GM19467 (cell line): ENCODE results near the gene EBLN1.

Source experiments
- ATAC-seq: cut with Tn5 transposase; IDR thresholded peaks from one replicate; pipeline ENCODE4 v1.9.1; 2021; ENCODE audit warnings: mild to moderate bottlenecking, moderate library complexity; ENCODE audit not compliant: unreplicated experiment

EBLN1 gene

GRCh38 chr10:22217842-22218241 is at the start of gene EBLN1:
EBLN1 (minus strand) TSS chr10:22218015; CDS start chr10:22209983, 8,032 bp downstream.
- ATAC-seq, result no peak

- ATAC-seq, result no peak
Observed at GRCh38 chr10:22265839-22266537, 48.2 kb upstream of the EBLN1 start.

GRCh38 chr10:22263106-22263505 is 45.3 kb upstream of the EBLN1 start:
- ATAC-seq, result no peak

- no peak for ATAC-seq
Observed at GRCh38 chr10:22259280-22259679, 41.5 kb upstream of the EBLN1 start.

GRCh38 chr10:22258471-22258870 is 40.7 kb upstream of the EBLN1 start:
- no peak for ATAC-seq

GRCh38 chr10:22253580-22253882 is 35.7 kb upstream of the EBLN1 start:
- ATAC-seq, result no peak

GRCh38 chr10:22252801-22253579 is 35.2 kb upstream of the EBLN1 start:
- peak; percentile 30 for ATAC-seq

GRCh38 chr10:22252224-22252800 is 34.5 kb upstream of the EBLN1 start:
- peak; percentile 55 for ATAC-seq

- peak; percentile 44 for ATAC-seq
Observed at GRCh38 chr10:22251751-22252223, 34.0 kb upstream of the EBLN1 start.

- no peak for ATAC-seq
Observed at GRCh38 chr10:22250897-22251660, 33.3 kb upstream of the EBLN1 start.

GRCh38 chr10:22247636-22248035 is 29.8 kb upstream of the EBLN1 start:
- ATAC-seq, result no peak

- no peak for ATAC-seq
Observed at GRCh38 chr10:22246680-22247391, 29.0 kb upstream of the EBLN1 start.

GRCh38 chr10:22245567-22245966 is 27.8 kb upstream of the EBLN1 start:
- no peak for ATAC-seq

- no peak for ATAC-seq
Observed at GRCh38 chr10:22244855-22245254, 27.0 kb upstream of the EBLN1 start.

- ATAC-seq, result no peak
Observed at GRCh38 chr10:22244001-22244400, 26.2 kb upstream of the EBLN1 start.

- ATAC-seq, result no peak
Observed at GRCh38 chr10:22243321-22243720, 25.5 kb upstream of the EBLN1 start.

- ATAC-seq, result no peak
Observed at GRCh38 chr10:22231260-22231659, 13.4 kb upstream of the EBLN1 start.

GRCh38 chr10:22230158-22230833 is 12.5 kb upstream of the EBLN1 start:
- peak; percentile 31 for ATAC-seq

- no peak for ATAC-seq
Observed at GRCh38 chr10:22229802-22230157, 12.0 kb upstream of the EBLN1 start.
